Fibroblast of mammary gland (primary cell): Measurements from ENCODE around the gene CNP.
"Not testable (repeated sequence)": the region's sequence is repeated elsewhere in the genome, so short reads cannot be mapped to it uniquely, and the experiment has no call there.

Experiments used
- DNase-seq: peaks from one replicate; pipeline ENCODE4 v3.0.0-alpha.2; 2010; ENCODE audit warnings: low read depth
- H3K4me3 ChIP-seq: 2 replicates; pipeline ENCODE4 v1.5.1; 2011; ENCODE audit warnings: low read depth, mild to moderate bottlenecking, low read length, moderate library complexity; ENCODE audit not compliant: control insufficient read depth
- TF ChIP-seq, protein P1 (sequence below): conservative IDR thresholded peaks from 2 replicates; pipeline ENCODE4 v1.5.1; 2011; ENCODE audit warnings: low read depth, low read length, inconsistent platforms; ENCODE audit not compliant: control insufficient read depth, insufficient read depth

Gene CNP

DNA sequence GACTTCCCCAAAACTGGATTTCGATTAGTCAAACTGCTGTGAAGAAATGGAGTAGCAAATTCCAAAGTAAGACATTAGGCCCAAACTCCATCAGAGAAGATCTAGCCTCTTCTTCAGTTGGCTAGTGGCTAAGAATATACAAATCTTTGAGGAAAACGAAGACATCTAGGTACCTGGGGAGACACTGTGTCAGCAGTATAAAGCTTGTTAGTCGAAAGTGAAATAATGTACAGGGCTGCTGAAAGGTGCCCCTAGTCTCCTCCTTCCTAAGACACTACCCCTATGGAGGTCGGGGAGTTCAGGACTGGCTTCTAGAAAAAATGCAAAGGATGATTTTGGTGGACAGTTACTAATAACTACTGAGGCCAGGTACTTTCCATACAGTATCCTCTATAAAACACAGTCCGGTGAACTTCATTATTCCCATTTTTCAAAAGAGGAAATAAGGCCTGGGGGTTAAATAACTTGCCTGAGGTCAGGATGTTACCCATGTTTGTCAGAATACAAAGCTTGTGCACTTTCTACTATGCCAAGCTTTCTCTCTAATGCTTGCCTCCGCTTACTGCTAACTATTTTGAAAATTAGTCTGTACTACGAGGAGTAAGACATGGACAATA is 35.7 kb downstream of the CNP start:
- DNase-seq = no peak
- no peak overlapping the region for H3K4me3 ChIP-seq
- TF ChIP-seq, protein P1, sequence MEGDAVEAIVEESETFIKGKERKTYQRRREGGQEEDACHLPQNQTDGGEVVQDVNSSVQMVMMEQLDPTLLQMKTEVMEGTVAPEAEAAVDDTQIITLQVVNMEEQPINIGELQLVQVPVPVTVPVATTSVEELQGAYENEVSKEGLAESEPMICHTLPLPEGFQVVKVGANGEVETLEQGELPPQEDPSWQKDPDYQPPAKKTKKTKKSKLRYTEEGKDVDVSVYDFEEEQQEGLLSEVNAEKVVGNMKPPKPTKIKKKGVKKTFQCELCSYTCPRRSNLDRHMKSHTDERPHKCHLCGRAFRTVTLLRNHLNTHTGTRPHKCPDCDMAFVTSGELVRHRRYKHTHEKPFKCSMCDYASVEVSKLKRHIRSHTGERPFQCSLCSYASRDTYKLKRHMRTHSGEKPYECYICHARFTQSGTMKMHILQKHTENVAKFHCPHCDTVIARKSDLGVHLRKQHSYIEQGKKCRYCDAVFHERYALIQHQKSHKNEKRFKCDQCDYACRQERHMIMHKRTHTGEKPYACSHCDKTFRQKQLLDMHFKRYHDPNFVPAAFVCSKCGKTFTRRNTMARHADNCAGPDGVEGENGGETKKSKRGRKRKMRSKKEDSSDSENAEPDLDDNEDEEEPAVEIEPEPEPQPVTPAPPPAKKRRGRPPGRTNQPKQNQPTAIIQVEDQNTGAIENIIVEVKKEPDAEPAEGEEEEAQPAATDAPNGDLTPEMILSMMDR = no peak

DNA sequence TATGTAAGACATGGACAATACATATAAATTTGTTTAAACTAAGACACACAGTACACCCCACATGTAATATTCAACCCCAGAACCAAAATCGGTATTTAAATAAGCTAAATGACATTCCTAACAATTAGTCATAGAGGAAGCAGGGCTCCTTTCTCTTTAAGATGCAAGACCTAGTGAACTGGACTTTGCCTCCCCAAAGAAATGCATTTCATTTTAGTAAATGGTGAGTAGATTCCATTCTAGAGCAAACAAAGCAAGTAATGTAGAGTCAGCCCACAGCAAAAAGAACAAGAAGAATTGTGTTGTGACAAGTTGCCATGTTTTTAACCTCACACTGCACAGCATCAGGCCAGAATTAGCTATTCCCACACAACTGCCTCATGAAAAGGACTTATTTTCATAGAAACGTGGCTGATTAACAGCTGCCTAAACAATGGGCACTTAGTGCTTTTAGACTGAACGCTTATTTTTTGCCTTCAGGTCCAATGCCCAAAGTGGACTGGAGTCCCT is 36.3 kb downstream of the CNP start:
- no peak overlapping the region for H3K4me3 ChIP-seq
- no peak for DNase-seq
- TF ChIP-seq, protein P1 = no peak

DNA sequence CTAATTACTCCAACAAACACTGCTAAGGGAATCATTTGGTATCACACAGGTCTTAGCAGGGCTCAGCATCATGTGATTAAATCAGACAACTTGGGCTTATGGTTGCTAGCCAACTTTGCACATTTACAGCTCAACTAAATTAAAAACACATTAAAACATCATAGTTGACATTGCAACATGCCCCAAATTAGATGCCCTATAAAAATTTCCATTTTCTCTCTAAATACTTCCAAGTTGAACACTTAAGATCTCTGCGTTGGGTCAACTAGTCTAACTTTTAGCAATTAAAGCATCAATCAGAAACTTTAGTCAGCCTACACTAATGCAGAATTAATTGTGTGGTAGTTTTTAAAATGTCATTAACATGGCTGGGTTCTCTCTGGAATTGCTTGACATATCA is 38.6 kb downstream of the CNP start:
- no peak overlapping the region for H3K4me3 ChIP-seq
- DNase-seq = no peak
- TF ChIP-seq, protein P1 = no peak

DNA sequence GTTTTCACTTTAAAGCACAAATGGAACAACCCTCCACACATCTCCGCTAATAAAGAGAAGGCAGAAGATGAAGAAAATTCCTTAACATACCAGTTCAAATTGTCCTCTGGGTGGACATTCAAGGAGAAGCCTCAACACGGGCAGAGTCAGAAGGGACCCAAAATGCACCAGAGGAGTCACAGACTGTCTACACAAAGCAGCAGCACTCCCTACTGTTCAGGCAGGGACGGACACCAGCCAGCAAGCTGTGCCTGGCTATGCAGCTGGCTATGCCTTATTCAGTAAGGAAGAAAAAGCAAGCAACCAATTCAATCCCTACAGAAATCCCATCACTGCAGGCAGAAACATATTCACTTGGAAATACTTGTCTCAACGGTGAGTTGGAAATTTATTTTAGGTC is 42.6 kb downstream of the CNP start:
- DNase-seq = no peak

DNA sequence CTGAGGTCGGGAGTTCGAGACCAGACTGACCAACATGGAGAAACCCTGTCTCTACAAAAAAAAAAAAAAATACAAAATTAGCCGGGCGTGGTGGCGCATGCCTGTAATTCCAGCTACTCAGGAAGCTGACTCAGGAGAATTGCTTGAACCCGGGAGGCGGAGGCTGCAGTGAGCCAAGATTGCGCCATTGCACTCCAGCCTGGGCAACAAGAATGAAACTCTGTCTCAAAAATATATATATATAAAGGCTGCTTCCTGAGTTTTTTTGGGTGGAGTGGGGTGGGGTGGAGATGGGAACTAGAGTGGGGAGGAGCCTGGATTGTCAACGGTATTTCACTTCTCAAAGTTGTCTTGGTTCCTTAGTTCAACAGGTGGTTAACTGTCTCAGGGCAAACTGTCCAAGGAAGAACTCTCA is 43.7 kb downstream of the CNP start:
- DNase-seq = peak; percentile 62
- not testable (repeated sequence) for H3K4me3 ChIP-seq

More for the DNA sequence above, 42.6 kb downstream of the CNP start:
- TF ChIP-seq, protein P1 = peak; percentile 16
- H3K4me3 ChIP-seq = no peak overlapping the region

DNA sequence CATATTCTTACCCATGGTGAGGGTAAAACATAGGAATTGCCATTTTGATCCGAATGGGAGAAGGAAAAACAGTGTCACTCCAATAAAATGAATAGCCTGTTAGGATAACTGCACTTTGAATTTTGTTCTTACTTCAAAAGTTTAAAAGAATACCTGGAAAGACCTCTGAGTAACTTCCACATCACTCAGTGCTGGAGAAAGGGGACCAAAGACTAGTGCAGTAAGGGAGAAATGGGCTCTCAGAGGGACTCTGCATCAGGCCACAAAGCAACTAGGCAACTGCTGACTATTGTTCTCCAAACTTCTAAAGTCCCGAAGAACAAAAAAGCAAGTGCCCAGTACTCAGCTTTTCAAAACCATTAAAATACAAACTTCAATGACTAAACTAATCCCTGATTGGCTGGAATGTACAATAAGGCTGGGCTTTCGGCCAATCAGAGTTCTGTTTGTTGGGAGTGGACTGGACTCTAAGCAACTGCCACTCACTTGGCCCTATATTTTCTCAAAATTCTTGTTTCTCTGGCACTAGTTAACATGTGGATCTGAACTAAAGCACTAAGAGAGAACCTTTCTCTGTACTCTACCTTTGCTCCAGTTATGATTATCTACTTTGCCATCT is 44.4 kb downstream of the CNP start:
- TF ChIP-seq, protein P1 = no peak
- DNase-seq = peak; percentile 69
- no peak overlapping the region for H3K4me3 ChIP-seq

DNA sequence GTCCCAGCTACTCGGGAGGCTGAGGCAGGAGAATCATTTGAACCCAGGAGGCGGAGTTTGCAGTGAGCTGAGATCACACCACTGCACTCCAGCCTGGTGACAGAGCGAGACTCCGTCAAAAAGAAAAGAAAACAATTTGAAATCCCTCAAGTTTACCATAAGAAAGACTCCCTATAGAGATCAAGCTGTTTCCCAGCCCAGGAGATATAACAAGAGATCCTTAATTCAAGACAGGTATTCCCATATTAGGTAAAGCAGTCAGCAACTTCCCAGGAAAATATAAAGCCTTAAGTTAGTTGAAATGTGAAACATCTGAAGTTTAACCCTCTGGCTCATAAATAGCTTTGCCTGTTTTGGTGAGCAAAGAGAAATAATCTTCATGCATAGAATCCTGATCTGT is 45.8 kb downstream of the CNP start:
- DNase-seq, H3K4me3 ChIP-seq: not testable (repeated sequence)

DNA sequence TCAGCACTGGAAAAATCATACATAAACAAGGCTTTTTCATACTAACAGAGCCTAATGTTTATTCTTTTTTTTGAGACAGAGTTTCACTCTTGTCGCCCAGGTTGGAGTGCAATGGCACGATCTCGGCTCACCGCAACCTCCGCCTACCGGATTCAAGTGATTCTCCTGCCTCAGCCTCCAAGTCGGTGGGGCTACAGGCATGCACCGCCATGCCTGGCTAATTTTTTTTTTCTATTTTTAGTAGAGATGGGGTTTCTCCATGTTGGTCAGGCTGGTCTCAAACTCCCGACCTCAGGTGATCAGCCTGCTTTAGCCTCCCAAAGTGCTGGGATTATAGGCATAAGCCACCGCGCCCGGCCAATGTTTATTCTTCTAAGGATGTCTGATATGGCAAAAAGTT is 47.1 kb downstream of the CNP start:
- H3K4me3 ChIP-seq, DNase-seq: not testable (repeated sequence)
